HepG2 (cell line): ENCODE data around the gene CEP55. TPM values are rescaled to one million over a fixed set of nuclear protein-coding genes. Genes with fewer than 3 reads are reported as not detected.

Experiments used
- ATAC-seq: fragments of 200-7000 bp; cut with Tn5 transposase; 3 replicates; pipeline ENCODE4 v1.9.1; 2020; ENCODE audit warnings: mild to moderate bottlenecking, moderate library complexity
- BruUV-seq: library from RNA; stranded (reverse); fragments of 400-500 nt; replicated peaks from 2 replicates; lab custom pipeline; 2021; lab: Mats Ljungman, UMichigan
- CTCF ChIA-PET: fragments of 300-600 bp; formaldehyde crosslinking; extraction: SDS; loops from one replicate; lab custom pipeline; 2021; ENCODE audit warnings: low total read pairs, inconsistent platforms, low intra/inter-chr PET ratio; lab: Yijun Ruan, JAX
- POLR2A ChIA-PET: fragments of 350-600 bp; sonication (Branson Sonifier 250); formaldehyde crosslinking; loops from one replicate; lab custom pipeline; 2020; ENCODE audit warnings: antibody characterized with exemption, inconsistent platforms; lab: Yijun Ruan, JAX
- DNase-seq: peaks from one replicate; pipeline ENCODE4 v3.0.0-alpha.2; 2015; ENCODE audit warnings: low spot score
- FAIRE-seq: peaks from 3 replicates; lab custom pipeline; 2011; peaks lifted over from hg19 to GRCh38; lab: Jason Lieb, UNC
- H2AFZ ChIP-seq: one replicate; pipeline ENCODE4 v1.6.1; 2011; ENCODE audit warnings: low read length, inconsistent platforms
- H3K27ac ChIP-seq: fragments of 300-600 bp; 3 replicates; pipeline ENCODE4 v1.8.0; 2011; ENCODE audit warnings: mixed run types, mild to moderate bottlenecking, mixed read lengths, low read length, inconsistent platforms; ENCODE audit not compliant: insufficient read depth; ENCODE audit errors: extremely low read length
- H3K27me3 ChIP-seq, 2 experiments: fragments of 200-600 bp in 1 of 2; 2 replicates in 1 of 2; 3 replicates in 1 of 2; pipeline versions ENCODE4 v1.6.0 to v1.8.0; 2011; ENCODE audit warnings: low read length in 2 of 2, mild to moderate bottlenecking in 2 of 2, moderate library complexity in 2 of 2, inconsistent platforms in 1 of 2; ENCODE audit not compliant: insufficient read depth in 2 of 2, control insufficient read depth in 1 of 2
- H3K36me3 ChIP-seq, 2 experiments: fragments of 200-600 bp in 1 of 2; replicated peaks in 1 of 2; 2 replicates in 1 of 2; 3 replicates in 1 of 2; pipeline versions ENCODE4 v1.5.1 to v1.8.0; 2011; ENCODE audit warnings: low read length in 2 of 2, inconsistent platforms in 1 of 2; ENCODE audit not compliant: insufficient read depth in 2 of 2, control insufficient read depth in 1 of 2
- H3K4me1 ChIP-seq: 2 replicates; pipeline ENCODE4 v1.5.1; 2012; ENCODE audit warnings: low read length, inconsistent platforms; ENCODE audit not compliant: insufficient read depth
- H3K4me2 ChIP-seq: 2 replicates; pipeline ENCODE4 v1.6.0; 2011; ENCODE audit warnings: low read depth, low read length, inconsistent platforms
- H3K4me3 ChIP-seq, 3 experiments: fragments of 200-600 bp in 1 of 3; sonication (generic), shearing (Covaris generic) in 1 of 3; replicated peaks in 1 of 3; 2 replicates each; pipeline ENCODE4 v1.5.1; 2011 to 2016; ENCODE audit warnings: low read length in 3 of 3, inconsistent platforms in 2 of 3, low read depth in 2 of 3, mild to moderate bottlenecking in 2 of 3, control low read depth in 1 of 3, mixed read lengths in 1 of 3; ENCODE audit not compliant: insufficient read depth in 1 of 3
- H3K79me2 ChIP-seq: one replicate; pipeline ENCODE4 v1.6.1; 2011; ENCODE audit warnings: low read length, inconsistent platforms; ENCODE audit not compliant: insufficient read depth
- H3K9ac ChIP-seq: 2 replicates; pipeline ENCODE4 v1.6.0; 2011; ENCODE audit warnings: mild to moderate bottlenecking, low read depth, low read length, inconsistent platforms; ENCODE audit not compliant: insufficient read depth
- H3K9me3 ChIP-seq: 2 replicates; pipeline ENCODE4 v1.5.1; 2012; ENCODE audit warnings: mild to moderate bottlenecking, low read length
- H4K20me1 ChIP-seq: 2 replicates; pipeline ENCODE4 v1.6.0; 2011; ENCODE audit warnings: inconsistent platforms, mild to moderate bottlenecking, low read length, moderate library complexity; ENCODE audit not compliant: insufficient read depth
- ATRX ChIP-seq: sonication (generic); formaldehyde crosslinking; IDR thresholded peaks from 2 replicates; pipeline ENCODE4 v1.4.0; 2020; ENCODE audit warnings: missing genetic modification reagents, borderline replicate concordance
- GPN1 ChIP-seq: sonication (generic); formaldehyde crosslinking; IDR thresholded peaks from 2 replicates; pipeline ENCODE4 v1.5.1; 2020; ENCODE audit warnings: missing genetic modification reagents, borderline replicate concordance
- MTA1 ChIP-seq: sonication (generic); formaldehyde crosslinking; IDR thresholded peaks from 2 replicates; pipeline ENCODE4 v1.4.0; 2020; ENCODE audit warnings: missing genetic modification reagents, mild to moderate bottlenecking, borderline replicate concordance
- RFX5 ChIP-seq: IDR thresholded peaks from 2 replicates; pipeline ENCODE4 v1.6.1; 2011; ENCODE audit warnings: low read depth, low read length, improper control_type of control experiment
- SP2 ChIP-seq: sonication (generic); formaldehyde crosslinking; IDR thresholded peaks from 2 replicates; pipeline ENCODE4 v1.5.1; 2020; ENCODE audit warnings: mild to moderate bottlenecking, missing genetic modification reagents
- ZFP62 ChIP-seq: sonication (generic); formaldehyde crosslinking; IDR thresholded peaks from 2 replicates; pipeline ENCODE4 v1.4.0; 2020; ENCODE audit warnings: missing genetic modification reagents
- ZNF383 ChIP-seq: sonication (generic); formaldehyde crosslinking; IDR thresholded peaks from 2 replicates; pipeline ENCODE4 v1.4.0; 2020; ENCODE audit warnings: missing genetic modification reagents, mild to moderate bottlenecking, borderline replicate concordance
- ZNF549 ChIP-seq: sonication (generic); formaldehyde crosslinking; IDR thresholded peaks from 2 replicates; pipeline ENCODE4 v1.5.0; 2020; ENCODE audit warnings: missing genetic modification reagents
- ZNF775 ChIP-seq: sonication (generic); formaldehyde crosslinking; IDR thresholded peaks from 2 replicates; pipeline ENCODE4 v1.4.0; 2020; ENCODE audit warnings: missing genetic modification reagents, mild to moderate bottlenecking, moderate library complexity, borderline replicate concordance
- WGBS: methylation state at CpG from one replicate; pipeline ENCODE4 v1.1.6; 2017; ENCODE audit warnings: low lambda C conversion rate; 5-methylcytosine and 5-hydroxymethylcytosine counted together
- in situ Hi-C: cut with HindIII; loops from 2 replicates; pipeline ENCODE4 v1.10.0; 2017; ENCODE audit warnings: low pct_unique_long_range_greater_than_20kb; ENCODE audit not compliant: extremely low pct_ligation_motif_present
- intact Hi-C: fragments of 100-400 bp; cut with micrococcal nuclease; formaldehyde crosslinking; loops from one replicate; pipeline ENCODE4 v1.10.0; 2022; ENCODE audit not compliant: unreplicated experiment
- polyA plus RNA-seq, 8 experiments: library from polyadenylated mRNA; depleted of rRNA in 3 of 8; stranded (reverse) in 7 of 8; unstranded in 1 of 8; fragments of >200 nt; fragmentation: Illumina TruSeq in 4 of 8; extraction: Trizol in 4 of 8; gene quantifications; 2 replicates each; pipeline versions ENCODE4 v1.2.1 to v1.2.3, GENCODE V29; 2011 to 2016; ENCODE audit warnings: low read depth in 4 of 8, missing spikeins in 1 of 8, mixed read lengths in 1 of 8; ENCODE audit not compliant: insufficient read depth in 1 of 8
- total RNA-seq, 5 experiments: library from RNA; depleted of rRNA; stranded (reverse); fragments of >200 nt; fragmentation: Illumina TruSeq; extraction: Trizol; gene quantifications; 2 replicates each; pipeline ENCODE4 v1.2.3, GENCODE V29; 2016; ENCODE audit warnings: low read depth in 1 of 5
- TF ChIP-seq, protein P1 (sequence below): IDR thresholded peaks from 2 replicates; pipeline ENCODE4 v1.6.1; 2016
- TF ChIP-seq, protein P2 (sequence below): sonication (generic); formaldehyde crosslinking; IDR thresholded peaks from 2 replicates; pipeline ENCODE4 v1.5.1; 2020; ENCODE audit warnings: mild to moderate bottlenecking, moderate library complexity, missing genetic modification reagents
- TF ChIP-seq, protein P3 (sequence below): sonication (generic); formaldehyde crosslinking; IDR thresholded peaks from 2 replicates; pipeline ENCODE4 v1.5.1; 2020; ENCODE audit warnings: missing genetic modification reagents, mild to moderate bottlenecking, borderline replicate concordance
- TF ChIP-seq, protein P4 (sequence below): sonication (generic); formaldehyde crosslinking; IDR thresholded peaks from 2 replicates; pipeline ENCODE4 v1.4.0; 2020; ENCODE audit warnings: missing genetic modification reagents

Gene CEP55
- total and polyA plus RNA-seq, 2 of the 13 experiments (the other 11 are each of a cell fraction or from before 2014, with no cell fraction given) = 6.5 to 17.1 TPM

DNA sequence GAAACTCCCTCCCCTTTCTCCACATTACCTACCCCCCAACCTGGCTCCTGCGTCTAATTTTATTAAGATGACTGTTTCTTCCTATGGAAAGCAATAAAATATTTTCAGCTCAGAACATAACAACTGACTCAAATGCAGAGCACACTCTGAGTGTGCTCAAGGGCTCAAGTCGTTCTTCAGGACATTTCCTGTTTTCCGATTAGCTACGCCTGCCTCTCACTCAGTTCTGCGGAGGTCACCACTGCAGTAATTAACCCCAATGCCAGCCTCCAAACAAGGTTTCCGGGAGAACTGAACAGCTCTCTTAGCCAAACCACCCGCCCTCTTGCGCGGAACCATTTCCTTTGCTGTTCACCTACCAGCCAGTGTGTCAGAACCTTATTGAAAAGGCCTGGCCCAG is 33.5 kb upstream of the CEP55 start:
- in situ Hi-C loops = no loop called here
- no TSS peak for BruUV-seq

More for the DNA sequence above, 33.5 kb upstream of the CEP55 start:
- FAIRE-seq (no peak), DNase-seq (no peak), ATAC-seq (no peak)
- intact Hi-C loops = no loop called here
- no peak overlapping the region for H3K9ac ChIP-seq
- H3K36me3 ChIP-seq = no peaks in the 10 kb centered on the region
- no peaks in the 10 kb centered on the region for H4K20me1 ChIP-seq
- H3K4me1 ChIP-seq = peaks cover 15% of the 10 kb centered on the region
- no peak overlapping the region for H3K4me3 ChIP-seq
- no peak for TF ChIP-seq ZFP62 (CRISPR knock-in tag)
- TF ChIP-seq, protein P1, sequence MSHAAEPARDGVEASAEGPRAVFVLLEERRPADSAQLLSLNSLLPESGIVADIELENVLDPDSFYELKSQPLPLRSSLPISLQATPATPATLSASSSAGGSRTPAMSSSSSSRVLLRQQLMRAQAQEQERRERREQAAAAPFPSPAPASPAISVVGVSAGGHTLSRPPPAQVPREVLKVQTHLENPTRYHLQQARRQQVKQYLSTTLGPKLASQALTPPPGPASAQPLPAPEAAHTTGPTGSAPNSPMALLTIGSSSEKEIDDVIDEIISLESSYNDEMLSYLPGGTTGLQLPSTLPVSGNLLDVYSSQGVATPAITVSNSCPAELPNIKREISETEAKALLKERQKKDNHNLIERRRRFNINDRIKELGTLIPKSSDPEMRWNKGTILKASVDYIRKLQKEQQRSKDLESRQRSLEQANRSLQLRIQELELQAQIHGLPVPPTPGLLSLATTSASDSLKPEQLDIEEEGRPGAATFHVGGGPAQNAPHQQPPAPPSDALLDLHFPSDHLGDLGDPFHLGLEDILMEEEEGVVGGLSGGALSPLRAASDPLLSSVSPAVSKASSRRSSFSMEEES (CRISPR knock-in tag) = no peak
- TF ChIP-seq, protein P2, sequence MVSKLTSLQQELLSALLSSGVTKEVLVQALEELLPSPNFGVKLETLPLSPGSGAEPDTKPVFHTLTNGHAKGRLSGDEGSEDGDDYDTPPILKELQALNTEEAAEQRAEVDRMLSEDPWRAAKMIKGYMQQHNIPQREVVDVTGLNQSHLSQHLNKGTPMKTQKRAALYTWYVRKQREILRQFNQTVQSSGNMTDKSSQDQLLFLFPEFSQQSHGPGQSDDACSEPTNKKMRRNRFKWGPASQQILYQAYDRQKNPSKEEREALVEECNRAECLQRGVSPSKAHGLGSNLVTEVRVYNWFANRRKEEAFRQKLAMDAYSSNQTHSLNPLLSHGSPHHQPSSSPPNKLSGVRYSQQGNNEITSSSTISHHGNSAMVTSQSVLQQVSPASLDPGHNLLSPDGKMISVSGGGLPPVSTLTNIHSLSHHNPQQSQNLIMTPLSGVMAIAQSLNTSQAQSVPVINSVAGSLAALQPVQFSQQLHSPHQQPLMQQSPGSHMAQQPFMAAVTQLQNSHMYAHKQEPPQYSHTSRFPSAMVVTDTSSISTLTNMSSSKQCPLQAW (CRISPR knock-in tag) = no peak
- TF ChIP-seq SP2 (CRISPR knock-in tag) = no peak
- no peak for TF ChIP-seq GPN1 (CRISPR knock-in tag)
- TF ChIP-seq ZNF383 (CRISPR knock-in tag) = no peak
- TF ChIP-seq ATRX (CRISPR knock-in tag) = no peak
- TF ChIP-seq, protein P3, sequence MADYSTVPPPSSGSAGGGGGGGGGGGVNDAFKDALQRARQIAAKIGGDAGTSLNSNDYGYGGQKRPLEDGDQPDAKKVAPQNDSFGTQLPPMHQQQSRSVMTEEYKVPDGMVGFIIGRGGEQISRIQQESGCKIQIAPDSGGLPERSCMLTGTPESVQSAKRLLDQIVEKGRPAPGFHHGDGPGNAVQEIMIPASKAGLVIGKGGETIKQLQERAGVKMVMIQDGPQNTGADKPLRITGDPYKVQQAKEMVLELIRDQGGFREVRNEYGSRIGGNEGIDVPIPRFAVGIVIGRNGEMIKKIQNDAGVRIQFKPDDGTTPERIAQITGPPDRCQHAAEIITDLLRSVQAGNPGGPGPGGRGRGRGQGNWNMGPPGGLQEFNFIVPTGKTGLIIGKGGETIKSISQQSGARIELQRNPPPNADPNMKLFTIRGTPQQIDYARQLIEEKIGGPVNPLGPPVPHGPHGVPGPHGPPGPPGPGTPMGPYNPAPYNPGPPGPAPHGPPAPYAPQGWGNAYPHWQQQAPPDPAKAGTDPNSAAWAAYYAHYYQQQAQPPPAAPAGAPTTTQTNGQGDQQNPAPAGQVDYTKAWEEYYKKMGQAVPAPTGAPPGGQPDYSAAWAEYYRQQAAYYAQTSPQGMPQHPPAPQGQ = no peak
- TF ChIP-seq, protein P4, sequence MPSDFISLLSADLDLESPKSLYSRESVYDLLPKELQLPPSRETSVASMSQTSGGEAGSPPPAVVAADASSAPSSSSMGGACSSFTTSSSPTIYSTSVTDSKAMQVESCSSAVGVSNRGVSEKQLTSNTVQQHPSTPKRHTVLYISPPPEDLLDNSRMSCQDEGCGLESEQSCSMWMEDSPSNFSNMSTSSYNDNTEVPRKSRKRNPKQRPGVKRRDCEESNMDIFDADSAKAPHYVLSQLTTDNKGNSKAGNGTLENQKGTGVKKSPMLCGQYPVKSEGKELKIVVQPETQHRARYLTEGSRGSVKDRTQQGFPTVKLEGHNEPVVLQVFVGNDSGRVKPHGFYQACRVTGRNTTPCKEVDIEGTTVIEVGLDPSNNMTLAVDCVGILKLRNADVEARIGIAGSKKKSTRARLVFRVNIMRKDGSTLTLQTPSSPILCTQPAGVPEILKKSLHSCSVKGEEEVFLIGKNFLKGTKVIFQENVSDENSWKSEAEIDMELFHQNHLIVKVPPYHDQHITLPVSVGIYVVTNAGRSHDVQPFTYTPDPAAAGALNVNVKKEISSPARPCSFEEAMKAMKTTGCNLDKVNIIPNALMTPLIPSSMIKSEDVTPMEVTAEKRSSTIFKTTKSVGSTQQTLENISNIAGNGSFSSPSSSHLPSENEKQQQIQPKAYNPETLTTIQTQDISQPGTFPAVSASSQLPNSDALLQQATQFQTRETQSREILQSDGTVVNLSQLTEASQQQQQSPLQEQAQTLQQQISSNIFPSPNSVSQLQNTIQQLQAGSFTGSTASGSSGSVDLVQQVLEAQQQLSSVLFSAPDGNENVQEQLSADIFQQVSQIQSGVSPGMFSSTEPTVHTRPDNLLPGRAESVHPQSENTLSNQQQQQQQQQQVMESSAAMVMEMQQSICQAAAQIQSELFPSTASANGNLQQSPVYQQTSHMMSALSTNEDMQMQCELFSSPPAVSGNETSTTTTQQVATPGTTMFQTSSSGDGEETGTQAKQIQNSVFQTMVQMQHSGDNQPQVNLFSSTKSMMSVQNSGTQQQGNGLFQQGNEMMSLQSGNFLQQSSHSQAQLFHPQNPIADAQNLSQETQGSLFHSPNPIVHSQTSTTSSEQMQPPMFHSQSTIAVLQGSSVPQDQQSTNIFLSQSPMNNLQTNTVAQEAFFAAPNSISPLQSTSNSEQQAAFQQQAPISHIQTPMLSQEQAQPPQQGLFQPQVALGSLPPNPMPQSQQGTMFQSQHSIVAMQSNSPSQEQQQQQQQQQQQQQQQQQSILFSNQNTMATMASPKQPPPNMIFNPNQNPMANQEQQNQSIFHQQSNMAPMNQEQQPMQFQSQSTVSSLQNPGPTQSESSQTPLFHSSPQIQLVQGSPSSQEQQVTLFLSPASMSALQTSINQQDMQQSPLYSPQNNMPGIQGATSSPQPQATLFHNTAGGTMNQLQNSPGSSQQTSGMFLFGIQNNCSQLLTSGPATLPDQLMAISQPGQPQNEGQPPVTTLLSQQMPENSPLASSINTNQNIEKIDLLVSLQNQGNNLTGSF (CRISPR knock-in tag) = no peak
- TF ChIP-seq RFX5 = no peak
- no peak for TF ChIP-seq MTA1
- no peak for TF ChIP-seq ZNF775 (CRISPR knock-in tag)
- no peak for TF ChIP-seq ZNF549 (CRISPR knock-in tag)
- H3K4me2 ChIP-seq = no peak overlapping the region
- ChIA-PET CTCF (no interaction called here), POLR2A (no interaction called here)
- H3K9me3 ChIP-seq = no peaks in the 10 kb centered on the region
- 90% methylated on average over 9 of the region's 9 CpGs for WGBS
- H2AFZ ChIP-seq = no peak overlapping the region
- H3K27ac ChIP-seq = no peak overlapping the region
- no peaks in the 10 kb centered on the region for H3K27me3 ChIP-seq
- H3K79me2 ChIP-seq = no peaks in the 10 kb centered on the region
